Uterus (tissue), 4 donors: ENCODE measurements around the gene OR5K2. TPM values are rescaled to one million over a fixed set of nuclear protein-coding genes. Genes with fewer than 3 reads are reported as not detected.

ENCODE experiments used
- DNase-seq, 2 donors: peaks; one replicate each; pipeline ENCODE4 v3.0.0-alpha.2; 2019 to 2020
- H3K27ac ChIP-seq, 2 donors: fragments of 200-600 bp; sonication (generic); 1 replicate in 1 of 2; 2 replicates in 1 of 2; pipeline ENCODE4 v1.5.1; 2016 to 2018
- H3K27me3 ChIP-seq, 2 donors: fragments of 200-600 bp; sonication (generic); one replicate each; pipeline ENCODE4 v1.5.1; 2018 to 2019; ENCODE audit warnings: control low read depth in 1 of 2
- H3K36me3 ChIP-seq, 2 donors: fragments of 200-600 bp; sonication (generic); one replicate each; pipeline ENCODE4 v1.5.1; 2019; ENCODE audit warnings: control low read depth in 1 of 2
- H3K4me1 ChIP-seq, 2 donors: fragments of 200-600 bp; sonication (generic); one replicate each; pipeline ENCODE4 v1.5.1; 2018 to 2019; ENCODE audit warnings: control low read depth in 1 of 2
- H3K4me3 ChIP-seq, 2 donors: fragments of 200-600 bp; sonication (generic); 1 replicate in 1 of 2; 2 replicates in 1 of 2; pipeline ENCODE4 v1.5.1; 2018 to 2019; ENCODE audit warnings: mild to moderate bottlenecking in 1 of 2
- H3K9me3 ChIP-seq, 2 donors: fragments of 200-600 bp; sonication (generic); one replicate each; pipeline ENCODE4 v1.5.1; 2019; ENCODE audit warnings: control low read depth in 1 of 2
- CTCF ChIP-seq, 4 experiments: fragments of 200-600 bp in 2 of 4; fragments of 450-650 bp in 2 of 4; sonication (generic) in 2 of 4; IDR thresholded peaks; one replicate each; pipeline ENCODE4 v1.5.1; 2016 to 2019; ENCODE audit warnings: antibody characterized with exemption in 4 of 4, mild to moderate bottlenecking in 2 of 4, moderate library complexity in 1 of 4
- POLR2A ChIP-seq, 2 donors: fragments of 450-650 bp; IDR thresholded peaks; one replicate each; pipeline ENCODE4 v1.6.1; 2016; ENCODE audit warnings: antibody characterized with exemption in 2 of 2, mild to moderate bottlenecking in 1 of 2, moderate library complexity in 1 of 2
- intact Hi-C: fragments of 100-400 bp; cut with DNase I; formaldehyde crosslinking; loops from one replicate; pipeline ENCODE4 v1.15.1; 2023; ENCODE audit warnings: low total_unique reads
- total RNA-seq, 4 donors: library from RNA; depleted of rRNA in 3 of 4; stranded (reverse); fragments of >200 nt in 3 of 4; gene quantifications; one replicate each; pipeline versions ENCODE4 v1.1.0 to v1.2.4, GENCODE V29; 2014 to 2023
- donor health status: DM: yes; HTN: yes; CAD: no.

The OR5K2 gene
- total RNA-seq, 4 donors from 2014 or later: not detected

GRCh38 chr3:98500019-98500418, 2.5 kb downstream of the OR5K2 start:
- H3K4me1 ChIP-seq: no peaks in the 10 kb centered on the region
- no peak for DNase-seq
- no peaks in the 10 kb centered on the region for H3K9me3 ChIP-seq
- no peak overlapping the region for H3K4me3 ChIP-seq
- no peaks in the 10 kb centered on the region for H3K27me3 ChIP-seq
- no peaks in the 10 kb centered on the region for H3K36me3 ChIP-seq
- TF ChIP-seq POLR2A (IDR thresholded peaks at IDR 0.05): no peak
- no peak for TF ChIP-seq CTCF (IDR thresholded peaks at IDR 0.05)
- intact Hi-C loops: no loop called here
- H3K27ac ChIP-seq: no peak overlapping the region

GRCh38 chr3:98501270-98501669, 3.8 kb downstream of the OR5K2 start:
- Histone ChIP-seq H3K27ac (no peak overlapping the region), H3K27me3 (no peaks in the 10 kb centered on the region), H3K9me3 (no peaks in the 10 kb centered on the region), H3K4me1 (no peaks in the 10 kb centered on the region), H3K36me3 (no peaks in the 10 kb centered on the region), H3K4me3 (no peak overlapping the region)
- intact Hi-C loops: no loop called here
- TF ChIP-seq POLR2A (IDR thresholded peaks at IDR 0.05) (no peak), CTCF (IDR thresholded peaks at IDR 0.05) (no peak)
- no peak for DNase-seq

GRCh38 chr3:98501863-98502576, 4.5 kb downstream of the OR5K2 start:
- intact Hi-C loops: no loop called here
- TF ChIP-seq CTCF (IDR thresholded peaks at IDR 0.05): no peak
- DNase-seq: no peak
- no peaks in the 10 kb centered on the region for H3K36me3 ChIP-seq
- H3K4me1 ChIP-seq: no peaks in the 10 kb centered on the region
- no peak overlapping the region for H3K27ac ChIP-seq
- H3K9me3 ChIP-seq: no peaks in the 10 kb centered on the region
- no peak overlapping the region for H3K4me3 ChIP-seq
- H3K27me3 ChIP-seq: no peaks in the 10 kb centered on the region

- intact Hi-C loops: no loop called here
- no peak for DNase-seq
- Histone ChIP-seq H3K4me3 (no peak overlapping the region), H3K4me1 (no peaks in the 10 kb centered on the region), H3K27me3 (no peaks in the 10 kb centered on the region), H3K9me3 (no peaks in the 10 kb centered on the region), H3K27ac (no peak overlapping the region), H3K36me3 (no peaks in the 10 kb centered on the region)
- TF ChIP-seq POLR2A (IDR thresholded peaks at IDR 0.05): no peak
- TF ChIP-seq CTCF (IDR thresholded peaks at IDR 0.05): no peak
Observed at GRCh38 chr3:98504539-98504938, 7.1 kb downstream of the OR5K2 start.

- intact Hi-C loops: no loop called here
- no peaks in the 10 kb centered on the region for H3K36me3 ChIP-seq
- H3K27me3 ChIP-seq: no peaks in the 10 kb centered on the region
- TF ChIP-seq POLR2A (IDR thresholded peaks at IDR 0.05) (no peak), CTCF (IDR thresholded peaks at IDR 0.05) (no peak)
- H3K4me1 ChIP-seq: no peaks in the 10 kb centered on the region
- H3K27ac ChIP-seq: no peak overlapping the region
- no peaks in the 10 kb centered on the region for H3K9me3 ChIP-seq
- DNase-seq: no peak
- no peak overlapping the region for H3K4me3 ChIP-seq
Observed at GRCh38 chr3:98508582-98508981, 11.1 kb downstream of the OR5K2 start.
